D721Med (cell line): ENCODE measurements around the gene ADGRB2.

ENCODE experiments used
- DNase-seq: peaks from one replicate; pipeline ENCODE4 v3.0.0; 2011; ENCODE audit warnings: low spot score; ENCODE audit not compliant: insufficient read length
- FAIRE-seq: peaks from 2 replicates; lab custom pipeline; 2011; peaks lifted over from hg19 to GRCh38; lab: Jason Lieb, UNC
- CTCF ChIP-seq: IDR thresholded peaks from 2 replicates; pipeline ENCODE4 v1.5.1; 2012; ENCODE audit warnings: mild to moderate bottlenecking, control low read depth; ENCODE audit not compliant: insufficient read depth; ENCODE audit errors: missing control alignments

Gene ADGRB2

GRCh38 chr1:31782421-31783410 is 18.6 kb upstream of the ADGRB2 start:
- DNase-seq = no peak
- no peak for TF ChIP-seq CTCF
- no peak for FAIRE-seq

GRCh38 chr1:31781756-31782371 is 17.7 kb upstream of the ADGRB2 start:
- DNase-seq = no peak
- TF ChIP-seq CTCF = no peak
- no peak for FAIRE-seq

- FAIRE-seq = no peak
- no peak for TF ChIP-seq CTCF
- DNase-seq = no peak
Measured at GRCh38 chr1:31781138-31781755, 17.1 kb upstream of the ADGRB2 start.

- FAIRE-seq = no peak
- no peak for TF ChIP-seq CTCF
- no peak for DNase-seq
Measured at GRCh38 chr1:31780632-31781031, 16.5 kb upstream of the ADGRB2 start.

- FAIRE-seq = no peak
- TF ChIP-seq CTCF = no peak
Measured at GRCh38 chr1:31779687-31780086, 15.5 kb upstream of the ADGRB2 start.

GRCh38 chr1:31778763-31779488 is 14.8 kb upstream of the ADGRB2 start:
- FAIRE-seq = no peak
- DNase-seq = no peak
- TF ChIP-seq CTCF = no peak

More at GRCh38 chr1:31779687-31780086, 15.5 kb upstream of the ADGRB2 start:
- no peak for DNase-seq
